ENCODE results near the gene TKTL2.

DNA sequence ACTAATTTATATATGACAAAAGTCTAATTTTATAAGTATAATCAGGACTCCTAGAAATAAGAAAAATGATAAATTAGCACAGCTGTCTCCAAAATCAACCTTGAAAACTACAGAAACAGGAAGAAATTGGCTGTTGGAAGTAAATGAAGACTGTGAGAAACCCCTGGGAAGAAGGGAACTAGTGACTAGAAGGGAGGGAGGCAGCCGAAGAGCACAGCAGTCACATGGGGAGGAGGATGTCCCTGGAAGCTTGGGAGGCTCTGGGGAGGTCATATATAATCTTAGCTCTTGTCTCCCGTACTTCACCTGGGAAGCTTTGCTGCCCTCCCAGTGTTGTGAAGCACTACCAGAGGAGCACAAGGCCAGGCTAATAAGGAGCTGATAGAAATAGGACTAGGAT lies 12.0 kb upstream of the TKTL2 start:
- TF ChIP-seq, protein P1, sequence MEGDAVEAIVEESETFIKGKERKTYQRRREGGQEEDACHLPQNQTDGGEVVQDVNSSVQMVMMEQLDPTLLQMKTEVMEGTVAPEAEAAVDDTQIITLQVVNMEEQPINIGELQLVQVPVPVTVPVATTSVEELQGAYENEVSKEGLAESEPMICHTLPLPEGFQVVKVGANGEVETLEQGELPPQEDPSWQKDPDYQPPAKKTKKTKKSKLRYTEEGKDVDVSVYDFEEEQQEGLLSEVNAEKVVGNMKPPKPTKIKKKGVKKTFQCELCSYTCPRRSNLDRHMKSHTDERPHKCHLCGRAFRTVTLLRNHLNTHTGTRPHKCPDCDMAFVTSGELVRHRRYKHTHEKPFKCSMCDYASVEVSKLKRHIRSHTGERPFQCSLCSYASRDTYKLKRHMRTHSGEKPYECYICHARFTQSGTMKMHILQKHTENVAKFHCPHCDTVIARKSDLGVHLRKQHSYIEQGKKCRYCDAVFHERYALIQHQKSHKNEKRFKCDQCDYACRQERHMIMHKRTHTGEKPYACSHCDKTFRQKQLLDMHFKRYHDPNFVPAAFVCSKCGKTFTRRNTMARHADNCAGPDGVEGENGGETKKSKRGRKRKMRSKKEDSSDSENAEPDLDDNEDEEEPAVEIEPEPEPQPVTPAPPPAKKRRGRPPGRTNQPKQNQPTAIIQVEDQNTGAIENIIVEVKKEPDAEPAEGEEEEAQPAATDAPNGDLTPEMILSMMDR (conservative IDR thresholded peaks at IDR 0.05; ENCODE audit: low read depth, low read length): no peak
- no peak for TF ChIP-seq EZH2 (IDR thresholded peaks at IDR 0.05; ENCODE audit: borderline replicate concordance, low read depth, low read length, poor library complexity, severe bottlenecking)

Data from A673 (cell line).